NCI-H524 (cell line): ENCODE results near the gene CCND1.

Experiments
- DNase-seq, 2 experiments: peaks; one replicate each; lab custom pipeline; 2025; lab: John Stamatoyannopoulos, UW

Gene CCND1

DNA sequence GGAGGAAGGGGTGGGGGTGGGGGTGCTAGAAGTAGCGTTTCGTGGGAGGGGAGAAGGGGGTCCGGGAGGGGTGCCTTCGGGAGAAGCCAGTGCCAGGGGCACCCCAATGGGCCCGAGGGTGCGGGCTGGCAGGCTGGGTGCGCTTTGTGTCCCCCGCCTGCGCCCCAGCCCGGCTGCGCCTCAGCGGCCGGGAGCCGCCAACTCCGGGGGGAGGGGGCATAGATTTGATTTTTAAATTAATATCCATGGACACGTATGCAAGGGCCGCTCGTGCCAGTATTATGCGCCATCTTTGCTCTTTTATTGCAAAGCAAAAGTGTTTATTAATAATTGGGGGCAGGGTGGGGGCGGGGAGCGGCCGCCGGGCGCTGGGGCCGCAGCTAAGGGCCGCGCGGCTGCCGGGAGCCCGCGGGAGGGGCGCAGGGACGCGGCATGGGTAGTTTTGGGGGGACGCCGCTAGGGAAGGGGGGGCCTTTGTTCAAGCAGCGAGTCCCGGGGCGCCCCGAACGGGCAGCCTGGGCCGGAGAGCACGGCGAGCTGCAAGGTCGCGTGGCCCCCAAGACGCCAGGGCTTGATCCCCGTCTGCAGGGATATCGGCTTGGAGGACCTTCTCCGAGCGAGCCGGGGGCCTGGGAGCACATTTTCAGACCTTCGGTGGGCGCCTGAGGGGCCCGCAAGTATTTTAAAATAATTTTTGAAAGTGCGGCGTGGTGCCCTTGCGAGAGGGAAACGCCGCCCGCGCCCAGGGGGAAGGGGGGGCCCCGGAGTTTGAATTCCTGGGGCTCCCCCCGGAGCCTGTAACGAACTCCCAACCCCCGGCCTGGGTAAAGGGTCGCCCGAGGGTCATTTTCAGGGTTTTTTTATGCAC is 959 bp downstream of the CCND1 start:
- DNase-seq, result peak in 1 of 2 experiments; percentile 52

DNA sequence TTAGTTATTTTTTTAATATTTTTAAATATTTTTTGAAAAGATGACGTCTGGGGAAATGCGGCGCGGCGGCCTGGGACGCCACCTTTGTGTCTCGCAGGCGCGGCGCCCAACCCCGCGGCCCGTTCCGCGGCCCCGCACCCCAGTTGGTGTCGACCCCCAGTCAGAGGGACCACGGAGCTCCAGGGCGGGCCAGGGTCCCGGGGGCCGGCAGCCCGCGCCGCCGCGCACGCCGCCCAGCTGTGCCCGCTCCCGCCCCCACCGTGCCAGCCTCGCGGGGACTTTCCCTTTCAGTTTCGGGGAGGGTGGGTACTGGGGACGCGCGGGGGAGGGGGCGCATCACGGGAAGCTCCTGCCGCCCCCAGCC is 1.6 kb downstream of the CCND1 start:
- DNase-seq, result no peak

DNA sequence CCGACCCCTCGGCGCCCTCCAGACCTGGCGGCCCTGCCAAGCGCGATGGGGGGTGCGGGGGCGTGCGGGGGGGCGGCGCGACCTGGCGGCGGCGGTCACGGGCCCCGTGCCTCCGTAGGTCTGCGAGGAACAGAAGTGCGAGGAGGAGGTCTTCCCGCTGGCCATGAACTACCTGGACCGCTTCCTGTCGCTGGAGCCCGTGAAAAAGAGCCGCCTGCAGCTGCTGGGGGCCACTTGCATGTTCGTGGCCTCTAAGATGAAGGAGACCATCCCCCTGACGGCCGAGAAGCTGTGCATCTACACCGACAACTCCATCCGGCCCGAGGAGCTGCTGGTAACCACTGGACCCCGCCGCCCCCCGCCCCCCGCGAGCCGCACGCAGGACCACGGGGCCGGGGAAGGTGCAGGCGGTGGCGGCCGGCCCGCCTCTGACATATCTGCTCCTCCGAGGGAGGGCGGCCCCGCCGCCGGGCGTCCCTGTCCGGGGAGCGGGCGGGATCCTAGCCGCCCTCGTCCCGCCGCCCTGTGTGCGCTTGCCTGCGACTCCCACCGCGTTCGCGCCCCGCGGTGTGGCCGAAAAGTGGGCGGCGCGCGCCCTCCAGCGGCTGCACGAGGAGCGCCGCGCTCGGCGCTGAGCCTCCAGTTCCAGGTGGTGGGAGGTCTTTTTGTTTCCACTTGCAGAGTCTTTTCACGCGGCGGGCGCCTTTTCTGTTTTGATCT is 2.1 kb downstream of the CCND1 start:
- DNase-seq, result peak; percentile 29 to 74

DNA sequence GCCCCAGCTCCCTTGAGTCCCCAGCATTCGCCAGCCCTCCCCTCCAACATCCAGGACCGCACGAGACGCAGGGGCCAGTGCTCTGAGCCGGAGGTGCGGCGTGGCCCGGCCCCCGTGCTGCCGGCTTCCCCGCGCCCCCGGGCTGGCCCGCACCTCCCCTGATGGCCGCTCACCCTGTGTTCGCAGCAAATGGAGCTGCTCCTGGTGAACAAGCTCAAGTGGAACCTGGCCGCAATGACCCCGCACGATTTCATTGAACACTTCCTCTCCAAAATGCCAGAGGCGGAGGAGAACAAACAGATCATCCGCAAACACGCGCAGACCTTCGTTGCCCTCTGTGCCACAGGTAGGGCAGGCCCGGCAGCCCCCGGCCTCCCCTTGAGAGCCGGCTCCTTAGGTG is 2.7 kb downstream of the CCND1 start:
- DNase-seq, result no peak

DNA sequence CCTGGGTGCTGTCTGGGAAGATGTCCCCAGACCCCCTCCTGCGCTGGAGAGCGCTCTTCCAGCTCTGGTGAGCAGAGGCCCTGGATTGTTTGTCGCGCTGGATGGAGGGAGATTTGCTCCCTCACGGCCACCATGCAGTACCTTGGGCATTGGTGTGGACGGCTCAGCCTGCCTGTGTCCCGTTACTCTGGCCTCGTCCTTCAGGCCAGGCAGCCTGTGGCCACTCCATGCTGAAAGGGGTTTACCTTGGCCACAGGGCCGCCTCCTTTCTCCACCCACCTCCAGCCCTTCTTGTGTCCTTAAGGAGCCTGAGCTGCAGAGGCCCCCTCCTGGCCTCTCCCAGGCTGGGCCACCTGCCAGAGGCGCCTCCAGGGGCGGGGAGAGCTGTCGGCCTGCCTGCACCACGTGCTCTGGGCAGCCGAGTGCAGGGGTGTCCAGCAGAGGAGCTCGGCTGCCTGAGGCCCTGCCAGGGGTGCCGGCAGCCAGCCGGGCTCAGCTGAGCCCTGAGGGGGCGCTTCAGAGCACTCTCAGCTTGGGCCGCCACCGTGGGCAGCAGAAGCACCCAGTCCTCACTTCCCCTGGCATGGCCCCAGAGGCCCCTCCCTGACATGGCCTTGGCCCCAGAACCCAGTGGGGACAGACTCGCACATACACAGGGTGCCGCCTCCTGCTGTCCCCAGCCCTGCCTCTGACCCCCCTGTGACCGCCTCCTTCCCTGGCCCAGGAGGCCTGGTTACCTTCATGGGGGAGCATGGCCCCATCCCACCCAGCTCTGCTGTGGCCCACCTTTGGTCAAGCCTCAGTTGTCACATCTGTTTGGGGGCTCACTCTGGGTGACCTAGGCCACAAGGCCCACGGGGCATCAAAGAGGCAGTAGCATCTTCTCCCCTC is 3.4 kb downstream of the CCND1 start:
- peak in 1 of 2 experiments; percentile 51 for DNase-seq

DNA sequence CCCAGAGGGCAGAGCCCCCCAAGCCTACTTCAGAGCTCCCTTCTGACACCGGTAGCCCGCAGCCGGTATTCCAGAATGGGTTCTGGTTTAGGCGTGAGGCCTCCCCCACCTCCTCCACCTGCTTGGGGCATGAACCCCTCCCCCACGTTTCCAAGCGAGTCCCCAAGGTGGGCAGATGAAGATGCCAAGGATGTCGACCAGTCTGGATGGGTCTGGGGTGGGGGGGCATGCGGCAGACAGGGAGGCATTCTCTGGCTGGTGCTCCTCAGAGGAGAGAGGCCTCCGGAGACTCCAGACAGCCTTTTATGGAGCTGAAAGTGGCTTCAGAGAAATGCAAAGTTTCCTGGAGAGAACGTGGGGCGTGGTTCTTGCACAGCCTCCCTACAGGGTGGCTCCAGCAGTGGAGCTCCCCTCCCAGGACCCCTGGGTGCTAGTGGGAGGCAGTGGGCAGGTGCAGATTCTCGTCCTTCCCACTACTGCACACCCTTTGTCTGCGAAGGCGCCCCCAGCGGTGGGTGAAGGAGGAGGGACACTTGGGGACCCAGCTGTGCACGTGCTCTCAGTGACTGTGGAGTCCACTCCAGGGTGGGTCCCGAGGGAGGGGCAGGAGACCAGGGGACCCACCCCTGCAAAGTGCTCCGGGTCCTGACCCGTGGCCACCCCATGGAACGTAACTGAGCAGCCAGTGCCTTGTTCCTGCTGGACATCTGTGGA is 4.2 kb downstream of the CCND1 start:
- peak in 1 of 2 experiments; percentile 20 for DNase-seq

GRCh38 chr11:69645801-69646492 is 5.0 kb downstream of the CCND1 start:
- no peak for DNase-seq

- no peak for DNase-seq
Observed at GRCh38 chr11:69646493-69647389, 5.8 kb downstream of the CCND1 start.

DNA sequence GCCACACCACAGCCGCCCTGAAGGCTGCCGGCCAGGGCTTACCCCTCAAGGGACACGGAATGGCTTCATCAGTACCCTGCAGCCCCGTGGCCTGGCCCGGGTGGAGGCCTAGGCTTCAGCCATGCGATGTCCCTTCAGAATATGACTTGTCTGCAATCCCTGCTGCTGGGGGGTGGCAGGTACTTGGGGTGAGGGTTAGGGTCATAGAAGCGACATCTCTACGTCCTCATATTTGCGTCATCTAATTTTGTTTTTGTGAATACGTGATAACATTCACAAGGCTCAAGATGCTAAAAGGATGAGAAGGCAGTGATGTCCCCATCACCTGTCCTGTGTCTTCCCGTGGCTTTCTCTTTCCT is 6.4 kb downstream of the CCND1 start:
- DNase-seq, result no peak

DNA sequence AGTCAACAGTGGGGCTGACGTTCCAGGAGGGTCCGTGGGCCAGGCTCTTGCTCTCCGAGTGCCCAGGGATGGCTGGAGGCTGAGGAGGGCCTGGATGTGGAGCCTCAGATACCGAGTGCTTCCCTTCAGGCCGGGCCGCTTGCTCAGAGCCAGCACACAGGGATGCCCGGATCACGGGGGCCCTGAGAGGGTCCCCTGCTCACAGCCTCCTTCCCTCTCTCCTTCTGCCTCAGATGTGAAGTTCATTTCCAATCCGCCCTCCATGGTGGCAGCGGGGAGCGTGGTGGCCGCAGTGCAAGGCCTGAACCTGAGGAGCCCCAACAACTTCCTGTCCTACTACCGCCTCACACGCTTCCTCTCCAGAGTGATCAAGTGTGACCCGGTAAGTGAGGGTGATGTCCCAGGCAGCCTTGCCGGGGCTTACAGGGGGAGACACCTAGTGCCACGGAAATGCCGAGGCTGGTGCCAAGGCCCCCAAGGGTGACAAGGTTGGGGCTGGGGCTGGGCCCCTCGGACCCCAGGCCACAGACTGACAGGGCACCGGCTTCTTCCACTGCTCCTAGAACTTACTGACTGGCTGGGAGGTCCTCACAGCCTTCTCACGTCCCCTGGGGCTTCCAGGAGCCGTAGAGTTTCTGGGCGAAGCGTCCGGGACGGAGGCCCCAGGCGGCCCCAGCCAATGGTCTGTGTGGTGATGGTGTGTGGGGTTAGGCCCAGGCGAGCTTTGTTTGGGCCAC is 7.0 kb downstream of the CCND1 start:
- no peak for DNase-seq

GRCh38 chr11:69648679-69649575 is 8.0 kb downstream of the CCND1 start:
- DNase-seq, result no peak

DNA sequence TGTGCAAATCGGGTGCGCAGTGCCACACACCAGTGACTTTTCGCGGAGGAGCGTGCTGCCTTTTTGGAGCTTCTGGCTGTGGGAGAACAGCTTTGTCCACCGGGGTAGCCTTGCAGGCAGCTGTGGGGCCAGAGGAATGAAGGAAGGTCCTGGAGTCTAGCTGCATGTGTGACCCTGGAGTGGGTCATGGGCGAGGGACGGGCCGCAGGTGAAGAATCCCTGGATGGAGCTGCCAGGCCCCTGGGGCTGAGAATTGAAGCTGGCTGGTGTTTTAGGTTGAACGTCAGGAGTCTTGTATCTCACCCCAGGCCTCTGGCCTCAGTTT is 8.6 kb downstream of the CCND1 start:
- DNase-seq, result no peak

- no peak for DNase-seq
Observed at GRCh38 chr11:69650081-69650831, 9.3 kb downstream of the CCND1 start.

- DNase-seq, result no peak
Observed at GRCh38 chr11:69650832-69651344, 9.9 kb downstream of the CCND1 start.

DNA sequence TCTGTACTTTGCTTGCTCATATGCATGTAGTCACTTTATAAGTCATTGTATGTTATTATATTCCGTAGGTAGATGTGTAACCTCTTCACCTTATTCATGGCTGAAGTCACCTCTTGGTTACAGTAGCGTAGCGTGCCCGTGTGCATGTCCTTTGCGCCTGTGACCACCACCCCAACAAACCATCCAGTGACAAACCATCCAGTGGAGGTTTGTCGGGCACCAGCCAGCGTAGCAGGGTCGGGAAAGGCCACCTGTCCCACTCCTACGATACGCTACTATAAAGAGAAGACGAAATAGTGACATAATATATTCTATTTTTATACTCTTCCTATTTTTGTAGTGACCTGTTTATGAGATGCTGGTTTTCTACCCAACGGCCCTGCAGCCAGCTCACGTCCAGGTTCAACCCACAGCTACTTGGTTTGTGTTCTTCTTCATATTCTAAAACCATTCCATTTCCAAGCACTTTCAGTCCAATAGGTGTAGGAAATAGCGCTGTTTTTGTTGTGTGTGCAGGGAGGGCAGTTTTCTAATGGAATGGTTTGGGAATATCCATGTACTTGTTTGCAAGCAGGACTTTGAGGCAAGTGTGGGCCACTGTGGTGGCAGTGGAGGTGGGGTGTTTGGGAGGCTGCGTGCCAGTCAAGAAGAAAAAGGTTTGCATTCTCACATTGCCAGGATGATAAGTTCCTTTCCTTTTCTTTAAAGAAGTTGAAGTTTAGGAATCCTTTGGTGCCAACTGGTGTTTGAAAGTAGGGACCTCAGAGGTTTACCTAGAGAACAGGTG is 11.1 kb downstream of the CCND1 start:
- DNase-seq, result no peak

DNA sequence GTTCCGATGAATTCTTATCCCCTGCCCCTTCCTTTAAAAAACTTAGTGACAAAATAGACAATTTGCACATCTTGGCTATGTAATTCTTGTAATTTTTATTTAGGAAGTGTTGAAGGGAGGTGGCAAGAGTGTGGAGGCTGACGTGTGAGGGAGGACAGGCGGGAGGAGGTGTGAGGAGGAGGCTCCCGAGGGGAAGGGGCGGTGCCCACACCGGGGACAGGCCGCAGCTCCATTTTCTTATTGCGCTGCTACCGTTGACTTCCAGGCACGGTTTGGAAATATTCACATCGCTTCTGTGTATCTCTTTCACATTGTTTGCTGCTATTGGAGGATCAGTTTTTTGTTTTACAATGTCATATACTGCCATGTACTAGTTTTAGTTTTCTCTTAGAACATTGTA is 12.0 kb downstream of the CCND1 start:
- DNase-seq, result no peak
